GM23338 (cell line): ENCODE measurements around the gene NPEPPS. TPM values are rescaled to one million over a fixed set of nuclear protein-coding genes. Genes with fewer than 3 reads are reported as not detected.

Experiments used
- ATAC-seq: fragments of 200-7000 bp; cut with Tn5 transposase; 3 replicates; pipeline ENCODE4 v1.9.1; 2020
- DNase-seq: peaks from one replicate; pipeline ENCODE4 v3.0.0-alpha.2; 2015; ENCODE audit warnings: low spot score
- H2AFZ ChIP-seq: fragments of 200-600 bp; sonication (generic); 2 replicates; pipeline ENCODE4 v1.8.0; 2016; ENCODE audit warnings: antibody characterized with exemption, mild to moderate bottlenecking, moderate library complexity
- H3F3A ChIP-seq: fragments of 200-600 bp; sonication (generic); replicated peaks from 2 replicates; pipeline ENCODE4 v1.8.0; 2017; ENCODE audit warnings: antibody characterized with exemption, mixed run types, low read depth
- H3K27ac ChIP-seq: fragments of 200-600 bp; sonication (generic); 2 replicates; pipeline ENCODE4 v1.6.1; 2016; ENCODE audit warnings: low read depth
- H3K27me3 ChIP-seq: fragments of 200-600 bp; sonication (generic); 2 replicates; pipeline ENCODE4 v1.8.0; 2016; ENCODE audit warnings: mild to moderate bottlenecking, mixed run types, moderate library complexity; ENCODE audit not compliant: insufficient read depth
- H3K36me3 ChIP-seq: fragments of 200-600 bp; sonication (generic); 2 replicates; pipeline ENCODE4 v1.8.0; 2016; ENCODE audit warnings: mild to moderate bottlenecking; ENCODE audit not compliant: insufficient read depth
- H3K4me1 ChIP-seq: fragments of 200-600 bp; sonication (generic); 2 replicates; pipeline ENCODE4 v1.8.0; 2016; ENCODE audit warnings: mild to moderate bottlenecking, moderate library complexity; ENCODE audit not compliant: insufficient read depth
- H3K4me2 ChIP-seq: fragments of 200-600 bp; sonication (generic); 2 replicates; pipeline ENCODE4 v1.7.1; 2017; ENCODE audit warnings: mixed run types
- H3K4me3 ChIP-seq: fragments of 200-600 bp; sonication (generic); 2 replicates; pipeline ENCODE4 v1.6.1; 2016; ENCODE audit warnings: mixed run types
- H3K79me2 ChIP-seq: fragments of 200-600 bp; sonication (generic); replicated peaks from 2 replicates; pipeline ENCODE4 v1.8.0; 2017; ENCODE audit warnings: mild to moderate bottlenecking; ENCODE audit not compliant: insufficient read depth
- H3K9me2 ChIP-seq: fragments of 200-600 bp; sonication (generic); 2 replicates; pipeline ENCODE4 v1.8.0; 2017; ENCODE audit not compliant: insufficient read depth
- H4K20me1 ChIP-seq: fragments of 200-600 bp; sonication (generic); replicated peaks from 2 replicates; pipeline ENCODE4 v1.8.0; 2017; ENCODE audit warnings: mild to moderate bottlenecking; ENCODE audit not compliant: insufficient read depth
- H3K27ac Mint-ChIP-seq: 2 replicates; pipeline ENCODE4 v1.8.0; 2020; ENCODE audit warnings: inconsistent platforms, mild to moderate bottlenecking, moderate library complexity, mixed read lengths
- H3K27me3 Mint-ChIP-seq: 3 replicates; pipeline ENCODE4 v1.8.0; 2022; ENCODE audit warnings: low read depth, mild to moderate bottlenecking, moderate library complexity, mixed read lengths, inconsistent platforms; ENCODE audit not compliant: insufficient read depth, poor library complexity
- H3K36me3 Mint-ChIP-seq: 3 replicates; pipeline ENCODE4 v1.8.0; 2021; ENCODE audit warnings: low read depth, mild to moderate bottlenecking, inconsistent platforms, moderate library complexity, mixed read lengths
- H3K4me1 Mint-ChIP-seq: 3 replicates; pipeline ENCODE4 v1.8.0; 2020; ENCODE audit warnings: mild to moderate bottlenecking, inconsistent platforms, mixed read lengths
- H3K4me3 Mint-ChIP-seq: 3 replicates; pipeline ENCODE4 v1.8.0; 2021; ENCODE audit warnings: moderate library complexity, mild to moderate bottlenecking, inconsistent platforms, mixed read lengths
- H3K9me3 Mint-ChIP-seq: 3 replicates; pipeline ENCODE4 v1.8.0; 2020; ENCODE audit warnings: moderate library complexity, mild to moderate bottlenecking, inconsistent platforms, mixed read lengths
- CREB1 ChIP-seq: fragments of 250-450 bp; sonication (Bioruptor Pico); IDR thresholded peaks from 2 replicates; pipeline ENCODE4 v1.5.0; 2020; ENCODE audit warnings: low read depth, mild to moderate bottlenecking, moderate library complexity
- ETS1 ChIP-seq: IDR thresholded peaks from 2 replicates; pipeline ENCODE4 v1.6.1; 2016; ENCODE audit warnings: antibody characterized with exemption
- EZH2 ChIP-seq: fragments of 200-600 bp; sonication (generic); IDR thresholded peaks from one replicate; pipeline ENCODE4 v1.8.0; 2017; ENCODE audit warnings: antibody characterized with exemption, mild to moderate bottlenecking, low read depth; ENCODE audit not compliant: unreplicated experiment
- EZH2phosphoT487 ChIP-seq: fragments of 200-600 bp; sonication (generic); IDR thresholded peaks from one replicate; pipeline ENCODE4 v1.8.1; 2018; ENCODE audit warnings: antibody characterized with exemption; ENCODE audit not compliant: unreplicated experiment
- JUNB ChIP-seq: IDR thresholded peaks from one replicate; pipeline ENCODE4 v1.6.1; 2016; ENCODE audit warnings: antibody characterized with exemption; ENCODE audit not compliant: unreplicated experiment
- NANOG ChIP-seq: IDR thresholded peaks from 2 replicates; pipeline ENCODE4 v1.6.1; 2016; ENCODE audit warnings: antibody characterized with exemption, borderline replicate concordance
- POLR2AphosphoS5 ChIP-seq: IDR thresholded peaks from 2 replicates; pipeline ENCODE4 v1.6.1; 2016; ENCODE audit warnings: antibody characterized with exemption, low read depth
- STAT1 ChIP-seq: IDR thresholded peaks from one replicate; pipeline ENCODE4 v1.6.1; 2016; ENCODE audit warnings: antibody characterized with exemption; ENCODE audit not compliant: unreplicated experiment
- ZNF114 ChIP-seq: fragments of 250-450 bp; sonication (Bioruptor Pico); IDR thresholded peaks from 2 replicates; pipeline ENCODE4 v1.5.0; 2020; ENCODE audit warnings: mild to moderate bottlenecking, moderate library complexity
- ZNF331 ChIP-seq: fragments of 250-450 bp; sonication (Bioruptor Pico); IDR thresholded peaks from 2 replicates; pipeline ENCODE4 v1.5.0; 2020; ENCODE audit warnings: low read depth, mild to moderate bottlenecking, moderate library complexity
- ZNF462 ChIP-seq: fragments of 250-450 bp; sonication (Bioruptor Pico); IDR thresholded peaks from 2 replicates; pipeline ENCODE4 v1.5.0; 2020; ENCODE audit warnings: mild to moderate bottlenecking, moderate library complexity
- polyA plus RNA-seq: library from polyadenylated mRNA; unstranded; fragments of >200 nt; fragmentation: Nextera tagmentation; extraction: Ambion mirVana; gene quantifications from 2 replicates; pipeline ENCODE4 v1.2.1, GENCODE V29; 2016
- total RNA-seq: library from RNA; depleted of rRNA; stranded (reverse); fragments of >200 nt; shearing (Covaris generic); gene quantifications from 2 replicates; pipeline ENCODE4 v1.2.3, GENCODE V29; 2014
- TF ChIP-seq, protein P1 (sequence below), 2 experiments: fragments of 200-600 bp in 1 of 2; sonication (generic) in 1 of 2; conservative IDR thresholded peaks; 2 replicates each; pipeline versions ENCODE4 v1.5.1 to v1.6.1; 2016 to 2017; ENCODE audit warnings: antibody characterized with exemption in 2 of 2, low read depth in 2 of 2, mild to moderate bottlenecking in 2 of 2, moderate library complexity in 1 of 2
- TF ChIP-seq, protein P2 (sequence below): IDR thresholded peaks from one replicate; pipeline ENCODE4 v1.6.1; 2018; ENCODE audit warnings: antibody characterized with exemption; ENCODE audit not compliant: unreplicated experiment

The NPEPPS gene
- total and polyA plus RNA-seq, 2 experiments from 2014 or later: 91.5 to 113 TPM

DNA sequence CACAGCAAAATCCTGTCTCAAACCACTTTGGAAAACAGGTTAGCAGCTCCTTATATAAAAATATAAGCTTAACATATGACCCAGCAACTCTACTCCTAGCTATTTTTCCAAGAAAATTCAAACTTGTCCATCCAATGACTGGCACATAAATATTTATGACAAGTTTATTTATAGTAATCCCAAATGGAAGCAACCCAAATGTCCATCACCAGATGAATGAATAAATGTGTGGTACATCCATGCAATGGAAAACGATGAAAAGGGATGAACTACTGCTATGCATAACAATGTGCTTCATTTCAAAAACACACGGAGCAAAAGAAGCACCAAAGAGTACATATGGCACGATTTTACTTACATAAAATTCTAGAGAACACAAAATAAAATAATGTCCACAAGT is 109.2 kb downstream of the NPEPPS start:
- Histone ChIP-seq H4K20me1 (0 out of 2 replicates have a peak, but pooled peaks cover 2% of the 10 kb centered on the region), H2AFZ (no peak overlapping the region), H3K4me1 (no peaks in the 10 kb centered on the region), H3K4me3 (no peak overlapping the region), H3F3A (no peaks in the 10 kb centered on the region), H3K4me2 (no peak overlapping the region), H3K79me2 (no peaks in the 10 kb centered on the region), H3K9me2 (no peaks in the 10 kb centered on the region), H3K27me3 (no peaks in the 10 kb centered on the region), H3K27ac (no peak overlapping the region), H3K36me3 (no peaks in the 10 kb centered on the region)
- TF ChIP-seq NANOG: no peak
- TF ChIP-seq ETS1: no peak
- no peak for TF ChIP-seq JUNB
- no peak for TF ChIP-seq ZNF462 (CRISPR knock-in tag)
- TF ChIP-seq CREB1: no peak
- TF ChIP-seq POLR2AphosphoS5: no peak
- TF ChIP-seq STAT1: no peak
- TF ChIP-seq EZH2: no peak
- TF ChIP-seq, protein P1, sequence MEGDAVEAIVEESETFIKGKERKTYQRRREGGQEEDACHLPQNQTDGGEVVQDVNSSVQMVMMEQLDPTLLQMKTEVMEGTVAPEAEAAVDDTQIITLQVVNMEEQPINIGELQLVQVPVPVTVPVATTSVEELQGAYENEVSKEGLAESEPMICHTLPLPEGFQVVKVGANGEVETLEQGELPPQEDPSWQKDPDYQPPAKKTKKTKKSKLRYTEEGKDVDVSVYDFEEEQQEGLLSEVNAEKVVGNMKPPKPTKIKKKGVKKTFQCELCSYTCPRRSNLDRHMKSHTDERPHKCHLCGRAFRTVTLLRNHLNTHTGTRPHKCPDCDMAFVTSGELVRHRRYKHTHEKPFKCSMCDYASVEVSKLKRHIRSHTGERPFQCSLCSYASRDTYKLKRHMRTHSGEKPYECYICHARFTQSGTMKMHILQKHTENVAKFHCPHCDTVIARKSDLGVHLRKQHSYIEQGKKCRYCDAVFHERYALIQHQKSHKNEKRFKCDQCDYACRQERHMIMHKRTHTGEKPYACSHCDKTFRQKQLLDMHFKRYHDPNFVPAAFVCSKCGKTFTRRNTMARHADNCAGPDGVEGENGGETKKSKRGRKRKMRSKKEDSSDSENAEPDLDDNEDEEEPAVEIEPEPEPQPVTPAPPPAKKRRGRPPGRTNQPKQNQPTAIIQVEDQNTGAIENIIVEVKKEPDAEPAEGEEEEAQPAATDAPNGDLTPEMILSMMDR (conservative IDR thresholded peaks at IDR 0.05; ENCODE audit: low read depth in 2 of 2): no peak
- TF ChIP-seq ZNF331: no peak
- TF ChIP-seq ZNF114 (CRISPR knock-in tag): no peak
- TF ChIP-seq, protein P2, sequence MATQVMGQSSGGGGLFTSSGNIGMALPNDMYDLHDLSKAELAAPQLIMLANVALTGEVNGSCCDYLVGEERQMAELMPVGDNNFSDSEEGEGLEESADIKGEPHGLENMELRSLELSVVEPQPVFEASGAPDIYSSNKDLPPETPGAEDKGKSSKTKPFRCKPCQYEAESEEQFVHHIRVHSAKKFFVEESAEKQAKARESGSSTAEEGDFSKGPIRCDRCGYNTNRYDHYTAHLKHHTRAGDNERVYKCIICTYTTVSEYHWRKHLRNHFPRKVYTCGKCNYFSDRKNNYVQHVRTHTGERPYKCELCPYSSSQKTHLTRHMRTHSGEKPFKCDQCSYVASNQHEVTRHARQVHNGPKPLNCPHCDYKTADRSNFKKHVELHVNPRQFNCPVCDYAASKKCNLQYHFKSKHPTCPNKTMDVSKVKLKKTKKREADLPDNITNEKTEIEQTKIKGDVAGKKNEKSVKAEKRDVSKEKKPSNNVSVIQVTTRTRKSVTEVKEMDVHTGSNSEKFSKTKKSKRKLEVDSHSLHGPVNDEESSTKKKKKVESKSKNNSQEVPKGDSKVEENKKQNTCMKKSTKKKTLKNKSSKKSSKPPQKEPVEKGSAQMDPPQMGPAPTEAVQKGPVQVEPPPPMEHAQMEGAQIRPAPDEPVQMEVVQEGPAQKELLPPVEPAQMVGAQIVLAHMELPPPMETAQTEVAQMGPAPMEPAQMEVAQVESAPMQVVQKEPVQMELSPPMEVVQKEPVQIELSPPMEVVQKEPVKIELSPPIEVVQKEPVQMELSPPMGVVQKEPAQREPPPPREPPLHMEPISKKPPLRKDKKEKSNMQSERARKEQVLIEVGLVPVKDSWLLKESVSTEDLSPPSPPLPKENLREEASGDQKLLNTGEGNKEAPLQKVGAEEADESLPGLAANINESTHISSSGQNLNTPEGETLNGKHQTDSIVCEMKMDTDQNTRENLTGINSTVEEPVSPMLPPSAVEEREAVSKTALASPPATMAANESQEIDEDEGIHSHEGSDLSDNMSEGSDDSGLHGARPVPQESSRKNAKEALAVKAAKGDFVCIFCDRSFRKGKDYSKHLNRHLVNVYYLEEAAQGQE: no peak
- TF ChIP-seq EZH2phosphoT487: no peak
- peaks cover 5% of the 10 kb centered on the region for H3K27me3 Mint-ChIP-seq
- H3K27ac Mint-ChIP-seq: no peak overlapping the region
- no peaks in the 10 kb centered on the region for H3K9me3 Mint-ChIP-seq
- H3K4me3 Mint-ChIP-seq: no peak overlapping the region
- H3K4me1 Mint-ChIP-seq: no peaks in the 10 kb centered on the region
- DNase-seq (no peak), ATAC-seq (no peak)
- H3K36me3 Mint-ChIP-seq: peaks cover 8% of the 10 kb centered on the region; the same call in 2 of the 3 replicates
